ENCODE results near the gene ZNF138. TPM values are rescaled to one million over a fixed set of nuclear protein-coding genes. Genes with fewer than 3 reads are reported as not detected.

ZNF138 gene
- total RNA-seq, 1 donor from 2014 or later = 26.5 TPM

GRCh38 chr7:64878684-64879083 lies 84.5 kb downstream of the ZNF138 start:
- intact Hi-C loops (cut with DNase I) = no loop called here
- no peaks in the 10 kb centered on the region for H3K36me3 ChIP-seq
- H3K9me3 ChIP-seq = no peaks in the 10 kb centered on the region
- DNase-seq (ENCODE audit: extremely low spot score in 2 of 2) = peak in 1 of 2 donors; percentile 22
- TF ChIP-seq, protein P1, sequence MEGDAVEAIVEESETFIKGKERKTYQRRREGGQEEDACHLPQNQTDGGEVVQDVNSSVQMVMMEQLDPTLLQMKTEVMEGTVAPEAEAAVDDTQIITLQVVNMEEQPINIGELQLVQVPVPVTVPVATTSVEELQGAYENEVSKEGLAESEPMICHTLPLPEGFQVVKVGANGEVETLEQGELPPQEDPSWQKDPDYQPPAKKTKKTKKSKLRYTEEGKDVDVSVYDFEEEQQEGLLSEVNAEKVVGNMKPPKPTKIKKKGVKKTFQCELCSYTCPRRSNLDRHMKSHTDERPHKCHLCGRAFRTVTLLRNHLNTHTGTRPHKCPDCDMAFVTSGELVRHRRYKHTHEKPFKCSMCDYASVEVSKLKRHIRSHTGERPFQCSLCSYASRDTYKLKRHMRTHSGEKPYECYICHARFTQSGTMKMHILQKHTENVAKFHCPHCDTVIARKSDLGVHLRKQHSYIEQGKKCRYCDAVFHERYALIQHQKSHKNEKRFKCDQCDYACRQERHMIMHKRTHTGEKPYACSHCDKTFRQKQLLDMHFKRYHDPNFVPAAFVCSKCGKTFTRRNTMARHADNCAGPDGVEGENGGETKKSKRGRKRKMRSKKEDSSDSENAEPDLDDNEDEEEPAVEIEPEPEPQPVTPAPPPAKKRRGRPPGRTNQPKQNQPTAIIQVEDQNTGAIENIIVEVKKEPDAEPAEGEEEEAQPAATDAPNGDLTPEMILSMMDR (IDR thresholded peaks at IDR 0.05) = no peak
- no peak for TF ChIP-seq POLR2A (IDR thresholded peaks at IDR 0.05)
- no peak for TF ChIP-seq POLR2AphosphoS5 (IDR thresholded peaks at IDR 0.05; ENCODE audit: insufficient read depth in 1 of 2, low read depth in 1 of 2)
- H3K4me1 ChIP-seq = peaks cover 23% of the 10 kb centered on the region
- no peaks in the 10 kb centered on the region for H3K27me3 ChIP-seq
- no peak overlapping the region for H3K4me3 ChIP-seq
- no peak overlapping the region for H3K27ac ChIP-seq

DNA sequence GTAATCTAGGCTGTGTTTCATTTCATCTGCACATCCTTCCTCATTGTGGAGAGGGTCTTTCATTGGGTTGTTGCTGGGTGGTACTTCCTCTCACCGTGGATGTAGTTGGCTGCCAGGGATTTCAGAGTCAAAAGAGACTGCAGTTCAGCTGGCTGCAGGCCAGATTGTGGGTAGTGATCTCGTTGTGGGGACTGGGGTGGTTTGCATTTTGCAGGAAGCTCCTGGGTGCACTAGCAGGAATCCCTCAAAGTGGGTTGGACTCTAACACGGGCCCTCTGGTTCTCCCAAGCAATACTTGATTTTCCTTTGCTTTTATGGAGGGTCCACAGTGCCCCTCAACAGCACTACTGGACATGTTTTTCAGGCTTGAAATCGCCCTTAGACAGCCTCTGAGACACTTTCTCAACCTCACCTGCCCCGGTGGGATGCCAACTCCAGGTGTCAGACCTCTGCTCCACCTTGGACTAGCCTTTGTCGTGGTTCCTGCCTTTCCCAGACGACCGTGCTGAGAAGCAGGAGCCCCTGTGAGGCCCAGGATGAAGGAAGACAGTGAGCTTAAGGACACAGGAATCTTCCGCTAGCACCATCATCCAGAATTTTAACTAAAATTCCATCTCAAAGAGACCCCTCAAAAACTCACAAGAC lies 85.0 kb downstream of the ZNF138 start:
- Histone ChIP-seq H3K27me3 (no peaks in the 10 kb centered on the region), H3K27ac (no peak overlapping the region), H3K9me3 (no peaks in the 10 kb centered on the region), H3K4me1 (peaks cover 25% of the 10 kb centered on the region), H3K4me3 (no peak overlapping the region), H3K36me3 (no peaks in the 10 kb centered on the region)
- intact Hi-C loops (cut with DNase I) = no loop called here
- peak in 1 of 2 donors; percentile 62 for DNase-seq (ENCODE audit: extremely low spot score in 2 of 2)
- TF ChIP-seq, protein P1 (IDR thresholded peaks at IDR 0.05) = no peak
- TF ChIP-seq POLR2AphosphoS5 (IDR thresholded peaks at IDR 0.05; ENCODE audit: insufficient read depth in 1 of 2, low read depth in 1 of 2) (no peak), POLR2A (IDR thresholded peaks at IDR 0.05) (no peak)

GRCh38 chr7:64879800-64880199 lies 85.6 kb downstream of the ZNF138 start:
- Histone ChIP-seq H3K36me3 (no peaks in the 10 kb centered on the region), H3K27me3 (no peaks in the 10 kb centered on the region), H3K4me1 (peaks cover 25% of the 10 kb centered on the region), H3K9me3 (no peaks in the 10 kb centered on the region), H3K4me3 (no peak overlapping the region), H3K27ac (no peak overlapping the region)
- intact Hi-C loops (cut with DNase I) = no loop called here
- TF ChIP-seq POLR2AphosphoS5 (IDR thresholded peaks at IDR 0.05; ENCODE audit: insufficient read depth in 1 of 2, low read depth in 1 of 2) (no peak), POLR2A (IDR thresholded peaks at IDR 0.05) (no peak)
- TF ChIP-seq, protein P1 (IDR thresholded peaks at IDR 0.05) = no peak
- DNase-seq (ENCODE audit: extremely low spot score in 2 of 2) = peak; percentile 52 to 84

- no peak overlapping the region for H3K4me3 ChIP-seq
- H3K27ac ChIP-seq = no peak overlapping the region
- no peaks in the 10 kb centered on the region for H3K36me3 ChIP-seq
- intact Hi-C loops (cut with DNase I) = no loop called here
- H3K4me1 ChIP-seq = peaks cover 25% of the 10 kb centered on the region
- no peak for TF ChIP-seq POLR2A (IDR thresholded peaks at IDR 0.05)
- TF ChIP-seq, protein P1 (IDR thresholded peaks at IDR 0.05) = no peak
- no peak for TF ChIP-seq POLR2AphosphoS5 (IDR thresholded peaks at IDR 0.05; ENCODE audit: insufficient read depth in 1 of 2, low read depth in 1 of 2)
- peak; percentile 34 to 75 for DNase-seq (ENCODE audit: extremely low spot score in 2 of 2)
- no peaks in the 10 kb centered on the region for H3K27me3 ChIP-seq
- H3K9me3 ChIP-seq = no peaks in the 10 kb centered on the region
Observed at GRCh38 chr7:64880322-64881297, 86.4 kb downstream of the ZNF138 start.
